Uterus (tissue), 4 donors: Measurements from ENCODE around the gene GP2. TPM values are rescaled to one million over a fixed set of nuclear protein-coding genes. Genes with fewer than 3 reads are reported as not detected.

ENCODE experiments used
- DNase-seq, 2 donors: peaks; one replicate each; pipeline ENCODE4 v3.0.0-alpha.2; 2019 to 2020
- H3K27ac ChIP-seq, 2 donors: fragments of 200-600 bp; sonication (generic); 1 replicate in 1 of 2; 2 replicates in 1 of 2; pipeline ENCODE4 v1.5.1; 2016 to 2018
- H3K27me3 ChIP-seq, 2 donors: fragments of 200-600 bp; sonication (generic); one replicate each; pipeline ENCODE4 v1.5.1; 2018 to 2019; ENCODE audit warnings: control low read depth in 1 of 2
- H3K36me3 ChIP-seq, 2 donors: fragments of 200-600 bp; sonication (generic); one replicate each; pipeline ENCODE4 v1.5.1; 2019; ENCODE audit warnings: control low read depth in 1 of 2
- H3K4me1 ChIP-seq, 2 donors: fragments of 200-600 bp; sonication (generic); one replicate each; pipeline ENCODE4 v1.5.1; 2018 to 2019; ENCODE audit warnings: control low read depth in 1 of 2
- H3K4me3 ChIP-seq, 2 donors: fragments of 200-600 bp; sonication (generic); 1 replicate in 1 of 2; 2 replicates in 1 of 2; pipeline ENCODE4 v1.5.1; 2018 to 2019; ENCODE audit warnings: mild to moderate bottlenecking in 1 of 2
- H3K9me3 ChIP-seq, 2 donors: fragments of 200-600 bp; sonication (generic); one replicate each; pipeline ENCODE4 v1.5.1; 2019; ENCODE audit warnings: control low read depth in 1 of 2
- CTCF ChIP-seq, 4 experiments: fragments of 200-600 bp in 2 of 4; fragments of 450-650 bp in 2 of 4; sonication (generic) in 2 of 4; IDR thresholded peaks; one replicate each; pipeline ENCODE4 v1.5.1; 2016 to 2019; ENCODE audit warnings: antibody characterized with exemption in 4 of 4, mild to moderate bottlenecking in 2 of 4, moderate library complexity in 1 of 4
- POLR2A ChIP-seq, 2 donors: fragments of 450-650 bp; IDR thresholded peaks; one replicate each; pipeline ENCODE4 v1.6.1; 2016; ENCODE audit warnings: antibody characterized with exemption in 2 of 2, mild to moderate bottlenecking in 1 of 2, moderate library complexity in 1 of 2
- intact Hi-C: fragments of 100-400 bp; cut with DNase I; formaldehyde crosslinking; loops from one replicate; pipeline ENCODE4 v1.15.1; 2023; ENCODE audit warnings: low total_unique reads
- total RNA-seq, 4 donors: library from RNA; depleted of rRNA in 3 of 4; stranded (reverse); fragments of >200 nt in 3 of 4; gene quantifications; one replicate each; pipeline versions ENCODE4 v1.1.0 to v1.2.4, GENCODE V29; 2014 to 2023
- donor health status: DM: yes; HTN: yes; CAD: no.

The GP2 gene
- total RNA-seq, 4 donors from 2014 or later = not detected

- intact Hi-C loops = no loop called here
- Histone ChIP-seq H3K27ac (no peak overlapping the region), H3K27me3 (no peaks in the 10 kb centered on the region), H3K9me3 (no peaks in the 10 kb centered on the region), H3K4me3 (no peak overlapping the region), H3K4me1 (no peaks in the 10 kb centered on the region), H3K36me3 (no peaks in the 10 kb centered on the region)
- no peak for DNase-seq
- TF ChIP-seq POLR2A (IDR thresholded peaks at IDR 0.05) (no peak), CTCF (IDR thresholded peaks at IDR 0.05) (no peak)
These were observed 65.1 kb downstream of the GP2 start for GRCh38 chr16:20262248-20262647.

- Histone ChIP-seq H3K4me1 (no peaks in the 10 kb centered on the region), H3K4me3 (no peak overlapping the region), H3K36me3 (no peaks in the 10 kb centered on the region), H3K27me3 (no peaks in the 10 kb centered on the region), H3K9me3 (no peaks in the 10 kb centered on the region), H3K27ac (no peak overlapping the region)
- intact Hi-C loops = no loop called here
- no peak for DNase-seq
- TF ChIP-seq POLR2A (IDR thresholded peaks at IDR 0.05) = no peak
- TF ChIP-seq CTCF (IDR thresholded peaks at IDR 0.05) = no peak
These were observed 66.9 kb downstream of the GP2 start for GRCh38 chr16:20260215-20261009.

Other genes with a start within 250 kb of the GP2 start
- gene UMOD, start 25.2 kb upstream of the GP2 start, total RNA-seq = not detected
- not detected for gene PDILT, start 77.2 kb upstream of the GP2 start, total RNA-seq
- gene ACSM5, start 82.0 kb upstream of the GP2 start, total RNA-seq = 1 to 10 TPM in 1 of 4 donors, under 1 TPM in 1, not detected in 2; 0.51 to 2.0 TPM
- not detected for gene ACSM2A, start 124.0 kb upstream of the GP2 start, total RNA-seq
- 1 to 10 TPM in 1 of 4 donors, not detected in 3; 1.3 TPM for gene ACSM2B, start 248.9 kb upstream of the GP2 start, total RNA-seq